SK-N-MC (cell line): ENCODE data around the gene EFNA3.

Experiments
- DNase-seq: peaks from one replicate; pipeline ENCODE4 v3.0.0-alpha.2; 2011; ENCODE audit warnings: low read depth, low spot score
- H3K27ac ChIP-seq: fragments of 200-600 bp; sonication (generic); 2 replicates; pipeline ENCODE4 v1.5.1; 2016; ENCODE audit warnings: mixed run types
- H3K36me3 ChIP-seq: fragments of 200-600 bp; sonication (generic); 2 replicates; pipeline ENCODE4 v1.6.1; 2017; ENCODE audit warnings: antibody characterized with exemption, low read length, mixed read lengths; ENCODE audit not compliant: insufficient read depth
- H3K4me3 ChIP-seq: fragments of 200-600 bp; sonication (generic); 2 replicates; pipeline ENCODE4 v1.5.1; 2016
- H3K9ac ChIP-seq: fragments of 200-600 bp; sonication (generic); 2 replicates; pipeline ENCODE4 v1.8.0; 2017; ENCODE audit warnings: mixed run types, mixed read lengths; ENCODE audit not compliant: insufficient read length
- H3K9me3 ChIP-seq: fragments of 200-600 bp; sonication (generic); 2 replicates; pipeline ENCODE4 v1.6.1; 2017; ENCODE audit warnings: low read depth, mild to moderate bottlenecking, antibody characterized with exemption, low read length, moderate library complexity, mixed read lengths
- EZH2 ChIP-seq: fragments of 200-600 bp; sonication (generic); IDR thresholded peaks from one replicate; pipeline ENCODE4 v1.6.1; 2017; ENCODE audit warnings: antibody characterized with exemption
- FOXP2 ChIP-seq: optimal IDR thresholded peaks from 2 replicates; pipeline ENCODE3; 2011; ENCODE audit warnings: mild to moderate bottlenecking, moderate library complexity; ENCODE audit not compliant: insufficient read depth; ENCODE audit errors: extremely low read length, control extremely low read depth
- POLR2AphosphoS5 ChIP-seq: IDR thresholded peaks from 2 replicates; pipeline ENCODE4 v1.6.1; 2012; ENCODE audit warnings: mild to moderate bottlenecking, low read depth, low read length, borderline replicate concordance

Gene EFNA3

DNA sequence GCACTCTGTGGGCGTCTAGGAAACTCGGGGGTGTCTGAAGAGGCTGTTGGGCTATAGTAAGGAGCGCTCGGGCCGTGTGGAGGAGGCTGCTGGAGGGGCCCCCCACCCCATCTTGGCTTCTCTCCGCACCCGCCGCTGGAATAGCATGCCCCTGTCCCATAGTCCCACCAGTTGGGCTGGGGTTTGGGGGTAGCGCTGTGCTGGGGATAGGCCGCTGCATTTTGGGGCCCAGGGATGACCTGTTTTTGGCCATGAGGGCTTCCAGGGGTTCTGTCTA, 511 bp downstream of the EFNA3 start:
- Histone ChIP-seq H3K9me3 (no peaks in the 10 kb centered on the region), H3K36me3 (no peaks in the 10 kb centered on the region), H3K9ac (peak overlapping the region; percentile 69), H3K27ac (no peak overlapping the region), H3K4me3 (peak overlapping the region; percentile 93)
- TF ChIP-seq FOXP2: no peak
- no peak for DNase-seq

GRCh38 chr1:155079487-155080311, 1.1 kb downstream of the EFNA3 start:
- no peak for DNase-seq
- Histone ChIP-seq H3K4me3 (peak overlapping the region; percentile 93), H3K36me3 (no peaks in the 10 kb centered on the region), H3K9ac (peak overlapping the region; percentile 69), H3K9me3 (no peaks in the 10 kb centered on the region), H3K27ac (no peak overlapping the region)
- no peak for TF ChIP-seq EZH2
- no peak for TF ChIP-seq FOXP2
- TF ChIP-seq POLR2AphosphoS5: no peak

- DNase-seq: no peak
- Histone ChIP-seq H3K9me3 (no peaks in the 10 kb centered on the region), H3K4me3 (peak overlapping the region; percentile 93), H3K27ac (peak overlapping the region; percentile 57), H3K36me3 (no peaks in the 10 kb centered on the region), H3K9ac (peak overlapping the region; percentile 69)
- TF ChIP-seq POLR2AphosphoS5 (peak; percentile 55; the same call in 1 of the 2 replicates), FOXP2 (peak; percentile 58), EZH2 (no peak)
Observed at GRCh38 chr1:155080312-155081228, 1.9 kb downstream of the EFNA3 start.

DNA sequence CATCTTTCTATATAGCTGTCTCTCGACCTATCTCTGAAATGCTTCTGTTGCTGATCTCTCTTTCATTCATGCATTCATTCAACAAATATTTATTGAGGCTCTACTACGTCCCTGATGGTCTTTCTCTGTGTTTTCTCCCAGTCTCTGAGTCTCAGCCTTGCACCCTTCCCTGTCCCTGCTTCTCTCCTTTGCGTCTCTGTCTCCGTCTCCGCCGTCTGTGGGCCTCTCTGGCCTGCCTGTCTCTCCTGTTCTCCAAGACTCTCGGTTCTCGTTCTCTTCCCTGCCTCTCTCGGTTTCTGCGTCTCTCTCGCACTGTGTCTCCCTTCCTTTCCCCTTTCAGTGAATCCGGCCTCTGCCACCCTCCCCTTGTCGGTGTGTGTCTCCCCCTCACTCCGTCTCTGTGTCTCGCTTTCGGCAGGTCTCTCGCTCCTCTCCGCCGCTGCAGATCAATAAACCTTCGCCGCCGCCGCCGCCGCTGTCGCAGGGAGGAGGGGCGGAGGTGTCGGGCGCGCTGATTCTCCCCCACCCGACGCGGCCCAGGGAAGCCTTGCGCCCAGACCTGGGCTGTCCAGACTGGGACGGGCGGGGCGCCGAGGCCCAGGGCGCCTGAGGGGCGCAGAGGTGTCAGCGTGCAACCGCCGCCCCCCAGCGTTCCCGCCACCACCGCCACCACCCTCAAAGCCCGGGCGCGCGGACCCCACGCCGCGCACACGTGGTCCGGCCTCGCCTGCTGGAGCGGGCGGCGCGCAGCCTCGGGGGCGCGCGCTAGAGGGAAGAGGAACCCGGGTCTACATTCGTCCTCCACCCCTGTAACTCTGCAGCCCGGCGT, 3.0 kb downstream of the EFNA3 start:
- H3K9ac ChIP-seq: no peak overlapping the region
- H3K9me3 ChIP-seq: no peaks in the 10 kb centered on the region
- no peak for DNase-seq
- TF ChIP-seq FOXP2 (no peak), POLR2AphosphoS5 (no peak), EZH2 (no peak)
- H3K27ac ChIP-seq: peak overlapping the region; percentile 12
- no peaks in the 10 kb centered on the region for H3K36me3 ChIP-seq
- peak overlapping the region; percentile 93 for H3K4me3 ChIP-seq

- H3K9ac ChIP-seq: no peak overlapping the region
- H3K4me3 ChIP-seq: no peak overlapping the region
- no peak for DNase-seq
Observed at GRCh38 chr1:155082301-155083051, 3.8 kb downstream of the EFNA3 start.

GRCh38 chr1:155083052-155083541, 4.5 kb downstream of the EFNA3 start:
- Histone ChIP-seq H3K36me3 (no peaks in the 10 kb centered on the region), H3K4me3 (no peak overlapping the region), H3K9me3 (no peaks in the 10 kb centered on the region), H3K9ac (no peak overlapping the region), H3K27ac (no peak overlapping the region)
- TF ChIP-seq POLR2AphosphoS5: no peak
- no peak for TF ChIP-seq EZH2
- TF ChIP-seq FOXP2: no peak
- no peak for DNase-seq

More at GRCh38 chr1:155082301-155083051, 3.8 kb downstream of the EFNA3 start:
- H3K27ac ChIP-seq: no peak overlapping the region
- H3K36me3 ChIP-seq: no peaks in the 10 kb centered on the region
- H3K9me3 ChIP-seq: no peaks in the 10 kb centered on the region
- TF ChIP-seq POLR2AphosphoS5: no peak
- TF ChIP-seq FOXP2: no peak
- no peak for TF ChIP-seq EZH2

- no peak overlapping the region for H3K9ac ChIP-seq
- peak overlapping the region; percentile 93 for H3K4me3 ChIP-seq
- no peak for TF ChIP-seq EZH2
- TF ChIP-seq FOXP2: no peak
- TF ChIP-seq POLR2AphosphoS5: no peak
- no peaks in the 10 kb centered on the region for H3K9me3 ChIP-seq
- no peaks in the 10 kb centered on the region for H3K36me3 ChIP-seq
- DNase-seq: no peak
- H3K27ac ChIP-seq: no peak overlapping the region
Observed at GRCh38 chr1:155083865-155084721, 5.5 kb downstream of the EFNA3 start.
